ENCODE results near the gene HIRIP3.
"Not testable (repeated sequence)": the region's sequence is repeated elsewhere in the genome, so short reads cannot be mapped to it uniquely, and the experiment has no call there.

Gene HIRIP3

DNA sequence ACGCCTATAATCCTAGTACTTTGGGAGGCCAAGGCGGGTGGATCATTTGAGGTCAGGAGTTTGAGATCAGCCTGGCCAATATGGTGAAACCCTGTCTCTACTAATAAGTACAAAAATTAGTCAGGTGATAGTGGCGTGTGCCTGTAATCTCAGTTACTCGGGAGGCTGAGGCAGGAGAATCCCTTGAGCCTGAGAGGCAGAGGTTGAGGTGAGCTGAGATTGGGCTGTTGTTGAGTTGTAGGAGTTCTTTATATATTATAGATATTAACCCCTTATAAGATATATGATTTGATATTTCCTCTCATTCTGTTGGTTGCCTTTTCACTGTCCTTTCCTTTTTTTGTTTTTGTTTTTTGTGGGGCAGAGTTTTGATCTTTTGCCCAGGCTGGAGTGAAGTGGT is 35.6 kb downstream of the HIRIP3 start:
- not testable (repeated sequence) for DNase-seq (ENCODE audit: low read depth)

GRCh38 chr16:29959293-29959692 is 36.1 kb downstream of the HIRIP3 start:
- no peak for DNase-seq (ENCODE audit: low read depth)

- DNase-seq (ENCODE audit: low read depth), result no peak
Measured at GRCh38 chr16:29958756-29959155, 36.7 kb downstream of the HIRIP3 start.

DNA sequence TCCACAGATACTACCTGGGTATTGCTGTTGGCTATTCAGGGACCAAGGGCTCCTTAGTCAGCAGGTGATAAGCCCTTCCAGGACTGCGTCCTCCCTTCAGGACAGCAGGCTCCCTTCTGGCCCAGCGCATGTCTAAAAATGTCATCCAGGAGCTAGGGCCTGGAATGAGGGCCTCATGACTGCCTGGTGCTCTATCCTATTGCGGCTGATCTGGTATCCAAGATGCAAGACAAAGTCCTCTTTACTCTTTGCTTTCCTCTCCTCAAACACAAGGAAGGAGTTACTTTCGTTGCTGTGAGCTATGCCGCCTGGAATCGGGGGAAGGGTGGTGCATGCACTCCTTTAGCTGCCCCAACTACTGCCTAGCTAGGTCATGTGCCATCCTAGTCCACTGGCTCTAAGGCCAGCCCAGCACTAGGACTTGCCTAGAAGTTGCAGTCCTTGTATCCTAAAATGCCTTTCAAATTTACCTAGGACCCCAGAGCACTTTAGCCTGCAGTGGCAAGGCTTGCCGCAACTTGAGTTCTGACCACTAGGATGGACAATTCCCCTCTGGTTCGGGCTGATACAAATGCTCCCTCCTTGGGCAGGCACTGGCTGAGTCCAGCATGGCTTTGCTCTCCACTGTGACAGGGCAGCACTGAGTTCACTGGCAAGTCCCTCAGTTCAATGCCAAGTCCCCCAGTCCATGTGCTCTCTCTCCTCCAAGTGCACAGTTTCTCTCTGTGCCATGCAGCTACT is 43.6 kb downstream of the HIRIP3 start:
- DNase-seq (ENCODE audit: low read depth), result no peak

- no peak for DNase-seq (ENCODE audit: low read depth)
Measured at GRCh38 chr16:29950806-29951461, 44.5 kb downstream of the HIRIP3 start.

DNA sequence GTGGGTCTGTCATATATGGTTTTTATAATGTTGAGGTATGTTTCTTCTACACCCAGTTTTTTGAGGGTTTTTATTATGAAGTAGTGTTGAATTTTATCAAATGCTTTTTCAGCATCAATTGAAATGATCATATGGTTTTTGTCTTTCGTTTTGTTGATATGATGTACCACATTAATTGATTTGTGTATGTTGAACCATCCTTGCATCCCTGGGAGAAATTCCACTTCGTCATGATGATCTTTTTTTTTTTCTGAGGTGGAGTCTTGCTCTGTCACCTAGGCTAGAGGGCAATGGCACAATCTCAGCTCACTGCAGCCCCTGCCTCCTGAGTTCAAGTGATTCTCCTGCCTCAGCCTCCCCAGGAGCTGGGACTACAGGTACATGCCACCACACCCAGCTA is 47.5 kb downstream of the HIRIP3 start:
- DNase-seq (ENCODE audit: low read depth), result no peak

DNA sequence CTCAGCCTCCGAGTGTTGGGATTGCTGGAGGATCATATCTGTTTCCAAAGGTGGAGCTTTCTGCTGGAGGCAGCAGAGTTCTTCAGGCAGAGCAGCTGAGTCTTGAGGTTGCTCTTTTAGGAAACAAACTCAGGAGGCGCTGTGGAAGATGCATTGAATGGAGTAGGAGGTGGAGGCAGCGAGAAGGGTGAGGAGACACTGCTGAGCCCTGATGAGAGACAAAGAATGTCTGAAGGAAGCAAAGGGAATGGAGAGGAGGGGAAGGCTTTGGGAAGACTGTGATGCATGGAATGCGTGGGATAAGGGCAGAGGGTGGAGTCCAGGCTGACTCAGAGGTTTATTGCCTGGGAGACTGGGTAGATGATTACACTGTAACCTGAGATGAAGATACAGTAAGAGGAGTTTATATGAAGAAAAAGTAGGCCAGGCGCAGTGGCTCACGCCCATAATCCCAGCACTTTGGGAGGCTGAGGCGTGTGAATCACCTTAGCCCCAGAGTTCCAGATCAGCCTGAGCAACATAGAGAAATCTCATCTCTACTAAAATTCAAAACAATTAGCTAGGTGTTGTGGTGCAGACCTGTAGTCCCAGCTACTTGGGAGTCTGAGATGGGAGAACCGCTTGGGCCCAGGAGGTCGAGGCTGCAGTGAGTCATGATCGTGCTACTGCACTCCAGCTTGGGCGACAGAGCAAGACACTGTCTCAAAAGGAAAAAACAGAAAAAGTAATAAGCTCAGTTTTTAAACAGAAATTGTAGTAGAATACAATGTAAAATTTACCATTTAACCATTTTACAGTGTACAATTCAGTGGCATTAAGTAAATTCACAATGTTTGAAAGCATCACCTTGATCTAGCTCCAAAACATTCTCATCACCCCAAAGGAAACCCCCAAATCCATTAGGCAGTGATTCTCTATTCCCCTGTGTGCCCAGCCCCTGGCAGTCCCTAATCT is 51.3 kb downstream of the HIRIP3 start:
- DNase-seq (ENCODE audit: low read depth), result peak; percentile 94

All from HS-27A (cell line).